GM04503 (cell line): ENCODE results near the gene FANCD2OS.
"Not testable (repeated sequence)": the region's sequence is repeated elsewhere in the genome, so short reads cannot be mapped to it uniquely, and the experiment has no call there.

ENCODE experiments used
- DNase-seq: peaks from one replicate; pipeline ENCODE4 v3.0.0-alpha.2; 2012; ENCODE audit warnings: low read depth

Gene FANCD2OS

GRCh38 chr3:10108091-10108490 lies at the start of gene FANCD2OS:
TSS of gene FANCD2OS (minus strand) at chr3:10108255. CDS start at chr3:10104774, 3,481 bp downstream.
- no peak for DNase-seq

- no peak for DNase-seq
Measured at GRCh38 chr3:10157031-10157430, 49.0 kb upstream of the FANCD2OS start.

- no peak for DNase-seq
Measured at GRCh38 chr3:10155658-10156057, 47.6 kb upstream of the FANCD2OS start.

GRCh38 chr3:10155123-10155472 lies 47.0 kb upstream of the FANCD2OS start:
- DNase-seq, result no peak

- no peak for DNase-seq
Measured at GRCh38 chr3:10154335-10155122, 46.5 kb upstream of the FANCD2OS start.

GRCh38 chr3:10150987-10151386 lies 42.9 kb upstream of the FANCD2OS start:
- DNase-seq, result no peak

GRCh38 chr3:10149226-10149625 lies 41.2 kb upstream of the FANCD2OS start:
- no peak for DNase-seq

- DNase-seq, result no peak
Measured at GRCh38 chr3:10145685-10146084, 37.6 kb upstream of the FANCD2OS start.

- DNase-seq, result no peak
Measured at GRCh38 chr3:10142707-10143560, 34.9 kb upstream of the FANCD2OS start.

GRCh38 chr3:10140996-10141546 lies 33.0 kb upstream of the FANCD2OS start:
- no peak for DNase-seq

- no peak for DNase-seq
Measured at GRCh38 chr3:10137178-10137577, 29.1 kb upstream of the FANCD2OS start.

GRCh38 chr3:10136426-10137005 lies 28.5 kb upstream of the FANCD2OS start:
- no peak for DNase-seq

- DNase-seq, result not testable (repeated sequence)
Measured at GRCh38 chr3:10135872-10136271, 27.8 kb upstream of the FANCD2OS start.

GRCh38 chr3:10122724-10123123 lies 14.7 kb upstream of the FANCD2OS start:
- DNase-seq, result no peak

- no peak for DNase-seq
Measured at GRCh38 chr3:10121064-10121463, 13.0 kb upstream of the FANCD2OS start.

- no peak for DNase-seq
Measured at GRCh38 chr3:10119376-10119775, 11.3 kb upstream of the FANCD2OS start.

GRCh38 chr3:10116928-10117327 lies 8.9 kb upstream of the FANCD2OS start:
- DNase-seq, result no peak

GRCh38 chr3:10116138-10116460 lies 8.0 kb upstream of the FANCD2OS start:
- DNase-seq, result no peak

- DNase-seq, result peak; percentile 76
Measured at GRCh38 chr3:10115326-10116137, 7.5 kb upstream of the FANCD2OS start, which contains the start of gene BRK1. TSS of gene BRK1 (plus strand) at chr3:10115675. CDS start at chr3:10115702, 27 bp downstream.

- no peak for DNase-seq
Measured at GRCh38 chr3:10106919-10107318, 1.1 kb downstream of the FANCD2OS start.

GRCh38 chr3:10099041-10099440 lies 9.0 kb downstream of the FANCD2OS start:
- DNase-seq, result no peak

- DNase-seq, result no peak
Measured at GRCh38 chr3:10093678-10094077, 14.4 kb downstream of the FANCD2OS start.
